ENCODE measurements around the gene FGF23.

Gene FGF23

DNA sequence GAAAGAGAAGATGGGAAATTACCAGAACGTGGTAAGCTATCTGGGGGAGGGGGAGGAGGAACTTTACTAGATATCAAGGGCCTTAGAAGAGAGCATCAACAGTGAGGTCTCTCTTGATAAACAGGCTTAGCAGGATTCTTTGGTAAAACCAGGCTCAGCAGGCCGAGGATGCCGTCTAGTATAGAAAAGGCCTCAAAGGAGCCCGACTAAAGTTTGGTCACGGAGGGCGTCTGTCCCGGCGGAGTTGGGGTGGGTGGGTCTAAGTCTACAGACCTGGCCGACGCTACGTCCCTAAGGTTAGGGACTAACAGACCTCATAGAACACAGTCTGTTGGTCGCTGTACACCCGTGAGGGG, 59.0 kb downstream of the FGF23 start:
- no peak for DNase-seq (ENCODE audit: low spot score)
- TF ChIP-seq CTCF (conservative IDR thresholded peaks at IDR 0.05; ENCODE audit: low read depth): no peak
- CTCF ChIA-PET: interaction anchor here (0.6 kb wide), 1 partner anchor 21 kb away, joined by 4 read pairs; no protein-coding TSS in a partner anchor
- peak overlapping the region; percentile 75 for H3K27ac ChIP-seq
- POLR2A ChIA-PET (ENCODE audit: low non-redundant PET): no interaction called here

All from RWPE1 (cell line).